ENCODE results near the gene RBBP8NL.

Gene RBBP8NL

GRCh38 chr20:62367136-62367632 lies 60.2 kb downstream of the RBBP8NL start, which contains the start of gene LAMA5:
TSS of gene LAMA5 (minus strand) at chr20:62367312. CDS start at chr20:62367245, 67 bp downstream.
- H3K9ac ChIP-seq (ENCODE audit: low read length), result peak within 1 kb of the TSS; percentile 62
- H3K4me1 ChIP-seq (ENCODE audit: control insufficient read depth, insufficient read depth, low read length), result peaks cover 61% of the 10 kb centered on the region
- H3K27me3 ChIP-seq (ENCODE audit: control insufficient read depth, insufficient read depth, low read length), result peaks cover 41% of the 10 kb centered on the region
- H3K9me3 ChIP-seq (ENCODE audit: control insufficient read depth, low read length), result no peaks in the 10 kb centered on the region
- H3K4me3 ChIP-seq (ENCODE audit: low read length), result peak within 1 kb of the TSS; percentile 25
- H3K36me3 ChIP-seq (ENCODE audit: control insufficient read depth, insufficient read depth, low read length), result no peaks in the 10 kb centered on the region

GRCh38 chr20:62366370-62367135 lies 60.8 kb downstream of the RBBP8NL start:
- H3K4me3 ChIP-seq (ENCODE audit: low read length), result peak overlapping the region; percentile 25
- peaks cover 41% of the 10 kb centered on the region for H3K27me3 ChIP-seq (ENCODE audit: control insufficient read depth, insufficient read depth, low read length)
- no peaks in the 10 kb centered on the region for H3K9me3 ChIP-seq (ENCODE audit: control insufficient read depth, low read length)
- H3K36me3 ChIP-seq (ENCODE audit: control insufficient read depth, insufficient read depth, low read length), result no peaks in the 10 kb centered on the region
- peak overlapping the region; percentile 62 for H3K9ac ChIP-seq (ENCODE audit: low read length)
- peaks cover 64% of the 10 kb centered on the region for H3K4me1 ChIP-seq (ENCODE audit: control insufficient read depth, insufficient read depth, low read length)

GRCh38 chr20:62365814-62366369 lies 61.4 kb downstream of the RBBP8NL start:
- Histone ChIP-seq H3K4me3 (ENCODE audit: low read length) (peak overlapping the region; percentile 25), H3K9me3 (ENCODE audit: control insufficient read depth, low read length) (no peaks in the 10 kb centered on the region), H3K9ac (ENCODE audit: low read length) (peak overlapping the region; percentile 62), H3K27me3 (ENCODE audit: control insufficient read depth, insufficient read depth, low read length) (peaks cover 41% of the 10 kb centered on the region), H3K36me3 (ENCODE audit: control insufficient read depth, insufficient read depth, low read length) (no peaks in the 10 kb centered on the region), H3K4me1 (ENCODE audit: control insufficient read depth, insufficient read depth, low read length) (peaks cover 70% of the 10 kb centered on the region)

GRCh38 chr20:62364911-62365736 lies 62.2 kb downstream of the RBBP8NL start:
- H3K9ac ChIP-seq (ENCODE audit: low read length), result peak overlapping the region; percentile 4
- H3K36me3 ChIP-seq (ENCODE audit: control insufficient read depth, insufficient read depth, low read length), result no peaks in the 10 kb centered on the region
- no peaks in the 10 kb centered on the region for H3K9me3 ChIP-seq (ENCODE audit: control insufficient read depth, low read length)
- H3K4me1 ChIP-seq (ENCODE audit: control insufficient read depth, insufficient read depth, low read length), result peaks cover 70% of the 10 kb centered on the region
- peaks cover 38% of the 10 kb centered on the region for H3K27me3 ChIP-seq (ENCODE audit: control insufficient read depth, insufficient read depth, low read length)
- no peak overlapping the region for H3K4me3 ChIP-seq (ENCODE audit: low read length)

GRCh38 chr20:62363920-62364851 lies 63.2 kb downstream of the RBBP8NL start:
- Histone ChIP-seq H3K36me3 (ENCODE audit: control insufficient read depth, insufficient read depth, low read length) (no peaks in the 10 kb centered on the region), H3K4me1 (ENCODE audit: control insufficient read depth, insufficient read depth, low read length) (peaks cover 66% of the 10 kb centered on the region), H3K9ac (ENCODE audit: low read length) (no peak overlapping the region)

GRCh38 chr20:62362991-62363919 lies 64.1 kb downstream of the RBBP8NL start:
- H3K9me3 ChIP-seq (ENCODE audit: control insufficient read depth, low read length), result no peaks in the 10 kb centered on the region
- no peaks in the 10 kb centered on the region for H3K36me3 ChIP-seq (ENCODE audit: control insufficient read depth, insufficient read depth, low read length)
- no peak overlapping the region for H3K9ac ChIP-seq (ENCODE audit: low read length)
- H3K27me3 ChIP-seq (ENCODE audit: control insufficient read depth, insufficient read depth, low read length), result peaks cover 22% of the 10 kb centered on the region
- no peak overlapping the region for H3K4me3 ChIP-seq (ENCODE audit: low read length)
- H3K4me1 ChIP-seq (ENCODE audit: control insufficient read depth, insufficient read depth, low read length), result peaks cover 68% of the 10 kb centered on the region

More at GRCh38 chr20:62363920-62364851, 63.2 kb downstream of the RBBP8NL start:
- Histone ChIP-seq H3K4me3 (ENCODE audit: low read length) (no peak overlapping the region), H3K9me3 (ENCODE audit: control insufficient read depth, low read length) (no peaks in the 10 kb centered on the region), H3K27me3 (ENCODE audit: control insufficient read depth, insufficient read depth, low read length) (peaks cover 32% of the 10 kb centered on the region)

- H3K4me3 ChIP-seq (ENCODE audit: low read length), result no peak overlapping the region
- H3K9ac ChIP-seq (ENCODE audit: low read length), result no peak overlapping the region
- H3K9me3 ChIP-seq (ENCODE audit: control insufficient read depth, low read length), result no peaks in the 10 kb centered on the region
- no peaks in the 10 kb centered on the region for H3K36me3 ChIP-seq (ENCODE audit: control insufficient read depth, insufficient read depth, low read length)
- peaks cover 15% of the 10 kb centered on the region for H3K27me3 ChIP-seq (ENCODE audit: control insufficient read depth, insufficient read depth, low read length)
- H3K4me1 ChIP-seq (ENCODE audit: control insufficient read depth, insufficient read depth, low read length), result peaks cover 68% of the 10 kb centered on the region
These were observed 64.8 kb downstream of the RBBP8NL start for GRCh38 chr20:62362590-62362940.

GRCh38 chr20:62361799-62362589 lies 65.3 kb downstream of the RBBP8NL start:
- Histone ChIP-seq H3K4me1 (ENCODE audit: control insufficient read depth, insufficient read depth, low read length) (peaks cover 71% of the 10 kb centered on the region), H3K4me3 (ENCODE audit: low read length) (no peak overlapping the region), H3K27me3 (ENCODE audit: control insufficient read depth, insufficient read depth, low read length) (peaks cover 14% of the 10 kb centered on the region), H3K36me3 (ENCODE audit: control insufficient read depth, insufficient read depth, low read length) (no peaks in the 10 kb centered on the region), H3K9ac (ENCODE audit: low read length) (no peak overlapping the region), H3K9me3 (ENCODE audit: control insufficient read depth, low read length) (no peaks in the 10 kb centered on the region)

GRCh38 chr20:62360854-62361798 lies 66.2 kb downstream of the RBBP8NL start:
- Histone ChIP-seq H3K9ac (ENCODE audit: low read length) (peak overlapping the region; percentile 22), H3K4me3 (ENCODE audit: low read length) (no peak overlapping the region), H3K36me3 (ENCODE audit: control insufficient read depth, insufficient read depth, low read length) (no peaks in the 10 kb centered on the region), H3K4me1 (ENCODE audit: control insufficient read depth, insufficient read depth, low read length) (peaks cover 71% of the 10 kb centered on the region), H3K9me3 (ENCODE audit: control insufficient read depth, low read length) (no peaks in the 10 kb centered on the region), H3K27me3 (ENCODE audit: control insufficient read depth, insufficient read depth, low read length) (peaks cover 10% of the 10 kb centered on the region)
